Gastrocnemius medialis (tissue), 4 donors: ENCODE data around the gene TXNRD2.

Experiments
- CTCF ChIP-seq, 5 experiments: fragments of 450-650 bp in 3 of 5; fragments of 200-600 bp in 2 of 5; sonication (generic) in 2 of 5; IDR thresholded peaks in 4 of 5; conservative IDR thresholded peaks in 1 of 5; 1 replicate in 4 of 5; 2 replicates in 1 of 5; pipeline ENCODE4 v1.5.1; 2016 to 2019; ENCODE audit warnings: antibody characterized with exemption in 5 of 5, mild to moderate bottlenecking in 3 of 5, moderate library complexity in 3 of 5
- POLR2A ChIP-seq, 2 donors: fragments of 450-650 bp; IDR thresholded peaks; one replicate each; pipeline ENCODE4 v1.6.1; 2017; ENCODE audit warnings: antibody characterized with exemption in 2 of 2, mild to moderate bottlenecking in 2 of 2, moderate library complexity in 2 of 2

- no peak for TF ChIP-seq CTCF (IDR thresholded peaks at IDR 0.05 in 4 of 5, conservative IDR thresholded peaks at IDR 0.05 in 1 of 5)
- TF ChIP-seq POLR2A (IDR thresholded peaks at IDR 0.05): no peak
These were observed 93.1 kb downstream of the TXNRD2 start for GRCh38 chr22:19848298-19849224.
